Keratinocyte (primary cell): Measurements from ENCODE around the gene EXOC4. TPM values are rescaled to one million over a fixed set of nuclear protein-coding genes. Genes with fewer than 3 reads are reported as not detected.

Experiments used
- DNase-seq: peaks from one replicate; pipeline ENCODE4 v3.0.0-alpha.2; 2011; ENCODE audit warnings: low read depth, missing footprints, low spot score
- FAIRE-seq: peaks from 2 replicates; lab custom pipeline; 2011; peaks lifted over from hg19 to GRCh38; lab: Jason Lieb, UNC
- H2AFZ ChIP-seq: 2 replicates; pipeline ENCODE4 v1.6.0; 2012; ENCODE audit warnings: low read length, control low read depth, inconsistent platforms; ENCODE audit not compliant: control insufficient read depth
- H3K27ac ChIP-seq: 2 replicates; pipeline ENCODE4 v1.5.1; 2011; ENCODE audit warnings: low read length; ENCODE audit not compliant: control insufficient read depth, insufficient read depth
- H3K27me3 ChIP-seq: 3 replicates; pipeline ENCODE4 v1.6.0; 2011; ENCODE audit warnings: low read length; ENCODE audit not compliant: control insufficient read depth, insufficient read depth; ENCODE audit errors: extremely low read depth
- H3K36me3 ChIP-seq, 2 experiments: 2 replicates in 1 of 2; 3 replicates in 1 of 2; pipeline ENCODE4 v1.5.1; 2011; ENCODE audit warnings: low read length in 2 of 2, mild to moderate bottlenecking in 1 of 2; ENCODE audit not compliant: control insufficient read depth in 2 of 2, insufficient read depth in 2 of 2; ENCODE audit errors: extremely low read depth in 1 of 2
- H3K4me1 ChIP-seq: 3 replicates; pipeline ENCODE4 v1.5.1; 2011; ENCODE audit warnings: low read length; ENCODE audit not compliant: control insufficient read depth, insufficient read depth; ENCODE audit errors: extremely low read depth
- H3K4me2 ChIP-seq: 3 replicates; pipeline ENCODE4 v1.6.0; 2011; ENCODE audit warnings: low read depth, low read length; ENCODE audit not compliant: control insufficient read depth, insufficient read depth; ENCODE audit errors: extremely low read depth
- H3K4me3 ChIP-seq, 3 experiments: fragments of 200-600 bp in 1 of 3; sonication (generic) in 1 of 3; 2 replicates in 2 of 3; 3 replicates in 1 of 3; pipeline ENCODE4 v1.5.1; 2011 to 2016; ENCODE audit warnings: low read length in 3 of 3, mild to moderate bottlenecking in 3 of 3, control low read depth in 2 of 3, inconsistent platforms in 1 of 3, low read depth in 1 of 3, mixed read lengths in 1 of 3, mixed run types in 1 of 3, moderate library complexity in 1 of 3; ENCODE audit not compliant: control insufficient read depth in 2 of 3, insufficient read depth in 2 of 3; ENCODE audit errors: extremely low read depth in 1 of 3
- H3K79me2 ChIP-seq: 2 replicates; pipeline ENCODE4 v1.6.0; 2012; ENCODE audit warnings: low read length; ENCODE audit not compliant: control insufficient read depth, insufficient read depth
- H3K9ac ChIP-seq: 3 replicates; pipeline ENCODE4 v1.6.0; 2011; ENCODE audit warnings: low read length; ENCODE audit not compliant: control insufficient read depth, insufficient read depth; ENCODE audit errors: extremely low read depth
- H3K9me1 ChIP-seq: 3 replicates; pipeline ENCODE4 v1.6.0; 2011; ENCODE audit warnings: low read length; ENCODE audit not compliant: control insufficient read depth, insufficient read depth; ENCODE audit errors: extremely low read depth
- H3K9me3 ChIP-seq: 2 replicates; pipeline ENCODE4 v1.5.1; 2012; ENCODE audit warnings: low read depth, low read length; ENCODE audit not compliant: control insufficient read depth
- H4K20me1 ChIP-seq: 3 replicates; pipeline ENCODE4 v1.6.0; 2011; ENCODE audit warnings: low read length; ENCODE audit not compliant: control insufficient read depth, insufficient read depth; ENCODE audit errors: extremely low read depth
- EZH2 ChIP-seq: IDR thresholded peaks from one replicate; pipeline ENCODE4 v1.6.1; 2012; ENCODE audit warnings: inconsistent platforms, mild to moderate bottlenecking, low read length, moderate library complexity
- dilution Hi-C: fragments of 300-500 bp; cut with MboI; formaldehyde crosslinking; loops from one replicate; pipeline ENCODE4 v1.7.0; 2020; ENCODE audit warnings: low sequenced_read_pairs; ENCODE audit not compliant: extremely low pct_ligation_motif_present
- polyA plus RNA-seq, 5 experiments: library from polyadenylated mRNA; depleted of rRNA in 3 of 5; stranded (reverse) in 3 of 5; stranded (forward) in 1 of 5; unstranded in 1 of 5; fragments of >200 nt; gene quantifications; 1 replicate in 1 of 5; 2 replicates in 3 of 5; 3 replicates in 1 of 5; pipeline versions ENCODE4 v1.2.1 to v1.2.3, GENCODE V29; 2011 to 2012; ENCODE audit warnings: missing spikeins in 2 of 5, low read depth in 1 of 5, low replicate concordance in 1 of 5
- TF ChIP-seq, protein P1 (sequence below), 3 experiments: IDR thresholded peaks in 1 of 3; conservative IDR thresholded peaks in 1 of 3; optimal IDR thresholded peaks in 1 of 3; 2 replicates in 2 of 3; 3 replicates in 1 of 3; pipeline versions ENCODE3 to v1.5.1; 2011; ENCODE audit warnings: low read length in 3 of 3, mild to moderate bottlenecking in 3 of 3, moderate library complexity in 2 of 3, control low read depth in 1 of 3, inconsistent platforms in 1 of 3; ENCODE audit not compliant: insufficient read depth in 2 of 3; ENCODE audit errors: extremely low read depth in 1 of 3

The EXOC4 gene
- polyA plus RNA-seq, 1 donor (not counting 4 experiments of a cell fraction or from before 2014, with no cell fraction given) = 52.6 TPM

GRCh38 chr7:133315332-133316040 is 62.6 kb downstream of the EXOC4 start:
- H3K4me2 ChIP-seq = no peak overlapping the region

DNA sequence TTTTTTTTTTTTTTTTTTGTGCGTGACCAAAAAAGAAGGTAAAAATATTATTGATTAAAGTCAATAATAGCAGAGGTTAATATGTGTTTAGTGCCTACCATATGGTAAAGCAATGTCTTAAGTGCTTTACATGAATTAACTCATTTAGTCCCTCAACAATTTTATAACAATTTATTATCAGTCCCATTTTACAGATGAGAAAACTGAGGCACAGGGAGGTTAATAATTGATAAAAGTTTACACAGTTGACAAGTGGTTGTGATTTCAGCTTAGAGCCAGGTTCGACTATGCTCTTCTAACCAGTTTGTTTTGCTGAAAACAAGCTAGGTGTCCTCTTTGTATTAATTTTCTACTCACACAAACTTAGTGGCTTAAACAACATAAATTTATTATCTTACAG is 67.0 kb downstream of the EXOC4 start:
- Histone ChIP-seq H3K9me1 (no peaks in the 10 kb centered on the region), H3K27ac (no peak overlapping the region), H3K27me3 (no peaks in the 10 kb centered on the region), H4K20me1 (no peaks in the 10 kb centered on the region), H3K79me2 (no peaks in the 10 kb centered on the region), H3K9me3 (no peaks in the 10 kb centered on the region), H3K4me3 (no peak overlapping the region), H3K4me1 (no peaks in the 10 kb centered on the region), H3K36me3 (peaks cover 1 to 2% of the 10 kb centered on the region in 2 experiments), H3K4me2 (no peak overlapping the region), H3K9ac (no peak overlapping the region), H2AFZ (no peak overlapping the region)
- FAIRE-seq (no peak), DNase-seq (no peak)
- TF ChIP-seq, protein P1, sequence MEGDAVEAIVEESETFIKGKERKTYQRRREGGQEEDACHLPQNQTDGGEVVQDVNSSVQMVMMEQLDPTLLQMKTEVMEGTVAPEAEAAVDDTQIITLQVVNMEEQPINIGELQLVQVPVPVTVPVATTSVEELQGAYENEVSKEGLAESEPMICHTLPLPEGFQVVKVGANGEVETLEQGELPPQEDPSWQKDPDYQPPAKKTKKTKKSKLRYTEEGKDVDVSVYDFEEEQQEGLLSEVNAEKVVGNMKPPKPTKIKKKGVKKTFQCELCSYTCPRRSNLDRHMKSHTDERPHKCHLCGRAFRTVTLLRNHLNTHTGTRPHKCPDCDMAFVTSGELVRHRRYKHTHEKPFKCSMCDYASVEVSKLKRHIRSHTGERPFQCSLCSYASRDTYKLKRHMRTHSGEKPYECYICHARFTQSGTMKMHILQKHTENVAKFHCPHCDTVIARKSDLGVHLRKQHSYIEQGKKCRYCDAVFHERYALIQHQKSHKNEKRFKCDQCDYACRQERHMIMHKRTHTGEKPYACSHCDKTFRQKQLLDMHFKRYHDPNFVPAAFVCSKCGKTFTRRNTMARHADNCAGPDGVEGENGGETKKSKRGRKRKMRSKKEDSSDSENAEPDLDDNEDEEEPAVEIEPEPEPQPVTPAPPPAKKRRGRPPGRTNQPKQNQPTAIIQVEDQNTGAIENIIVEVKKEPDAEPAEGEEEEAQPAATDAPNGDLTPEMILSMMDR (optimal IDR thresholded peaks at IDR 0.05 in 1 of 3, IDR thresholded peaks at IDR 0.05 in 1 of 3, conservative IDR thresholded peaks at IDR 0.05 in 1 of 3; ENCODE audit: extremely low read depth in 1 of 3, insufficient read depth in 2 of 3, low read length in 3 of 3) = no peak
- TF ChIP-seq EZH2 = no peak
- dilution Hi-C loops = no loop called here

More at GRCh38 chr7:133315332-133316040, 62.6 kb downstream of the EXOC4 start:
- Histone ChIP-seq H4K20me1 (no peaks in the 10 kb centered on the region), H3K79me2 (no peaks in the 10 kb centered on the region), H2AFZ (no peak overlapping the region), H3K9me3 (no peaks in the 10 kb centered on the region), H3K27ac (no peak overlapping the region), H3K9ac (no peak overlapping the region), H3K36me3 (peaks cover 2 to 3% of the 10 kb centered on the region in 2 experiments), H3K4me1 (no peaks in the 10 kb centered on the region), H3K9me1 (no peaks in the 10 kb centered on the region), H3K4me3 (no peak overlapping the region), H3K27me3 (no peaks in the 10 kb centered on the region)
- TF ChIP-seq, protein P1 (optimal IDR thresholded peaks at IDR 0.05 in 1 of 3, IDR thresholded peaks at IDR 0.05 in 1 of 3, conservative IDR thresholded peaks at IDR 0.05 in 1 of 3; ENCODE audit: extremely low read depth in 1 of 3, insufficient read depth in 2 of 3, low read length in 3 of 3) = no peak
- no peak for TF ChIP-seq EZH2
- no peak for DNase-seq
- dilution Hi-C loops = no loop called here
- no peak for FAIRE-seq
